Tibial nerve (tissue), 4 donors: ENCODE measurements around the gene PPM1H.

Experiments used
- CTCF ChIP-seq, 5 experiments: fragments of 200-600 bp in 3 of 5; fragments of 450-650 bp in 2 of 5; sonication (generic) in 3 of 5; IDR thresholded peaks; one replicate each; pipeline ENCODE4 v1.5.1; 2016 to 2019; ENCODE audit warnings: antibody characterized with exemption in 5 of 5, mild to moderate bottlenecking in 3 of 5, moderate library complexity in 2 of 5
- EP300 ChIP-seq, 2 donors: sonication (generic); formaldehyde crosslinking; IDR thresholded peaks; one replicate each; pipeline ENCODE4 v1.6.1; 2017; ENCODE audit warnings: antibody characterized with exemption in 2 of 2, mild to moderate bottlenecking in 1 of 2
- POLR2A ChIP-seq, 2 donors: fragments of 450-650 bp; IDR thresholded peaks; one replicate each; pipeline ENCODE4 v1.6.1; 2017; ENCODE audit warnings: antibody characterized with exemption in 2 of 2, mild to moderate bottlenecking in 2 of 2, moderate library complexity in 2 of 2

DNA sequence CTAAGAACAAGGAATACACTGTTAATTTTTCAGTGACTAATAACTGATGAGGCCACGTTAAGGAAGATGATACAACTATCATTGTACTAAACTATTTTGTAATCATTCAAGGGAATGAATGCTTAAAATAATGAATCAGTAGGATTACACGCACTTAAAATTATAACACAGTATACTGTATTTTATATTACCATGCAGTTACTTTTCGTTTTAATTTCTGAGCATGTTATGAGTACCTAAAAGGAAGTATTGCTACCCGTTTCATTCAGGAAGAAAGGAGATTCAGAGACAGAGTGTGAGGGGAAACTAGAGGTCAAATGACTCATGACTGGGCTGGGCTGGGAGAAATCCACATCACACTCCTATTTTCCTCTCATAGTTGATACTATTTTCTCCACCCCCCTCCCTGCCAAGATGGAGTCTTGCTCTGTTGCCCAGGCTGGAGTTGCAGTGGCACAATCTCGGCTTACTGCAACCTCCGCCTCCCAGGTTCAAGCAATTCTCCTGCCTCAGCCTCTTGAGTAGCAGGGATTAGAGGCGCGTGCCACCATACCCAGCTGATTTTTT lies 202.0 kb downstream of the PPM1H start:
- no peak for TF ChIP-seq POLR2A (IDR thresholded peaks at IDR 0.05)
- no peak for TF ChIP-seq CTCF (IDR thresholded peaks at IDR 0.05)
- TF ChIP-seq EP300 (IDR thresholded peaks at IDR 0.05): no peak
